Cardiac muscle cell (in vitro differentiated cells and primary cell): ENCODE data around the gene TANC2. TPM values are rescaled to one million over a fixed set of nuclear protein-coding genes. Genes with fewer than 3 reads are reported as not detected.

Experiments
- DNase-seq, 2 donors: peaks; one replicate each; pipeline versions ENCODE4 v3.0.0 to v3.0.0-alpha.2; 2010 to 2017; ENCODE audit warnings: low read depth in 1 of 2, low spot score in 1 of 2
- H3K27ac ChIP-seq: fragments of 200-600 bp; sonication (generic); 2 replicates; pipeline ENCODE4 v1.5.1; 2016
- H3K27me3 ChIP-seq: fragments of 200-600 bp; sonication (generic); 2 replicates; pipeline ENCODE4 v1.6.0; 2016; ENCODE audit warnings: control low read depth
- H3K36me3 ChIP-seq: fragments of 200-600 bp; sonication (generic); 2 replicates; pipeline ENCODE4 v1.5.1; 2016; ENCODE audit warnings: control low read depth
- H3K4me1 ChIP-seq: fragments of 200-600 bp; sonication (generic); 2 replicates; pipeline ENCODE4 v1.8.1; 2017; ENCODE audit warnings: low read depth, mild to moderate bottlenecking, mixed run types
- H3K4me3 ChIP-seq: fragments of 200-600 bp; sonication (generic); 2 replicates; pipeline ENCODE4 v1.5.1; 2016; ENCODE audit warnings: mild to moderate bottlenecking
- H3K9me3 ChIP-seq: fragments of 200-600 bp; sonication (generic); 2 replicates; pipeline ENCODE4 v1.5.1; 2017; ENCODE audit warnings: low read depth, mild to moderate bottlenecking, control low read depth
- CTCF ChIP-seq: IDR thresholded peaks from 2 replicates; pipeline ENCODE4 v1.5.1; 2012; ENCODE audit warnings: low read depth, mild to moderate bottlenecking, low read length
- polyA plus RNA-seq: library from polyadenylated mRNA; unstranded; fragments of >200 nt; fragmentation: Nextera tagmentation; extraction: Ambion mirVana; gene quantifications from 2 replicates; pipeline ENCODE4 v1.2.1, GENCODE V29; 2016
- total RNA-seq: library from RNA; depleted of rRNA; stranded (reverse); fragments of >200 nt; gene quantifications from 2 replicates; pipeline ENCODE4 v1.2.3, GENCODE V29; 2016

TANC2 gene
- total and polyA plus RNA-seq, 2 experiments from 2014 or later, result 49.1 to 161 TPM

- no peak for DNase-seq
- Histone ChIP-seq H3K27ac (no peak overlapping the region), H3K4me3 (no peak overlapping the region), H3K4me1 (peaks cover 9% of the 10 kb centered on the region), H3K27me3 (no peaks in the 10 kb centered on the region), H3K9me3 (no peaks in the 10 kb centered on the region), H3K36me3 (no peaks in the 10 kb centered on the region)
- no peak for TF ChIP-seq CTCF
These were observed 1.5 kb upstream of the TANC2 start for GRCh38 chr17:62964506-62964905.

GRCh38 chr17:62965174-62965685 is 805 bp upstream of the TANC2 start:
- H3K36me3 ChIP-seq, result no peaks in the 10 kb centered on the region
- TF ChIP-seq CTCF, result no peak
- peak in 1 of 2 donors; percentile 12 for DNase-seq
- H3K9me3 ChIP-seq, result no peaks in the 10 kb centered on the region
- peak overlapping the region; percentile 85 for H3K27ac ChIP-seq
- peak overlapping the region; percentile 52 for H3K4me3 ChIP-seq
- no peaks in the 10 kb centered on the region for H3K27me3 ChIP-seq
- H3K4me1 ChIP-seq, result peaks cover 15% of the 10 kb centered on the region

DNA sequence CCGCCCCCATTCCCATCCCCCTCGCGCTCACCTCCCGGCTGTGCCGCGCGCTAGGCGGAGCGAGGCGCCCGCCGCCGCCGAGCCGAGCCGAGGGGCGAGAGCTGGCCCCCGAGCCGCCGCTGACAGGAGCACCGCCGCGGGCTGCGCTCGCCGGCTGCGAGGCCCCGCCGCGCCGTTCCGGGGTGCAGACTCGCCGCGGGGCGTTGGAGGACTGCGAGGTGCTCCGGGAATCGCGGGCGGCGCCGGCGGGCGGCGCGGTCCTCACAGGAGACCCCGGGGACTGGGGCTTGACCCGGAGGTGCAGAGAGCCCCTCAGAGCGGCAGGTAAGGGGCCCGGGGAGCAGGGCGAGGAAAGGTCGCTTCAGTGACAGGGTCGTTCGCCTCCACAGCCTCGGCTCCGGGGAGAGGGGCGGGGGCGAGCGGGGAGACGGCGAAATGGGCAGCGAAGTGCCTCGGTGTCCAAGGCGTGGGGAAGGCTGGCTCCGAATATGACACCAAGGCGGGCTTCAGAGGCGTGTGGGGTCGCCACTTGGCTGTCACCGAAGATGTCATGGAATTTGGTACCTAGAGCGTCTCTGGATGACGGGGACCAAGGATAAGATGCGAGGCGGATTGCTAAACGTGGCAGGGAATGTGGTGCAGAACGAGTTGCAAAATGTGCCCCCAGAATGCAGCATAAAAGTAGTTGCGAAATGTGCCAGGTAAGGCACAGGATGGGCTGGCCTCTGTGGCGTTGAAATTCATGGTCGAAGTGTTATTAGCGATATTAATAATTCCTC is 580 bp downstream of the TANC2 start:
- Histone ChIP-seq H3K36me3 (no peaks in the 10 kb centered on the region), H3K27ac (peak overlapping the region; percentile 97), H3K27me3 (no peaks in the 10 kb centered on the region), H3K4me3 (peak overlapping the region; percentile 98), H3K9me3 (no peaks in the 10 kb centered on the region), H3K4me1 (peaks cover 19% of the 10 kb centered on the region)
- no peak for TF ChIP-seq CTCF
- DNase-seq, result peak; percentile 22 to 65

DNA sequence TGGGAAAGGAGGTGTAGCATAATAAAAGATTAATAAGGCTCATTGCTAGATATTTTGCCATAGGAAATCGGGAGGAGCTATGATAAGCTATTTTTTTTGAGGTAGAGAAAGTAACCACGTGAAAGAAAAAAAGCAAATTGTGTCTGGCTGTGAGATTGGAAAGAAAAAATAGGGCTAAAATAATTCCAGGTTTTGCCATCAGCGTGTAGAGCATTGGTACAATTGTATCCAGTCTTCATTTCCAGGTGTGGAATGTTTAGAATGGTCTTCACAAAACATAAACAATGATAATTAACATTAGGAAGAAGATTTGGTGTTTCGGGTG is 1.1 kb downstream of the TANC2 start:
- Histone ChIP-seq H3K4me1 (peaks cover 19% of the 10 kb centered on the region), H3K27ac (peak overlapping the region; percentile 97), H3K27me3 (no peaks in the 10 kb centered on the region), H3K4me3 (peak overlapping the region; percentile 98), H3K36me3 (no peaks in the 10 kb centered on the region), H3K9me3 (no peaks in the 10 kb centered on the region)
- TF ChIP-seq CTCF, result no peak
- no peak for DNase-seq

- no peaks in the 10 kb centered on the region for H3K9me3 ChIP-seq
- H3K4me3 ChIP-seq, result peak overlapping the region; percentile 98
These were observed 2.4 kb downstream of the TANC2 start for GRCh38 chr17:62968445-62968923.

More at GRCh38 chr17:62968445-62968923, 2.4 kb downstream of the TANC2 start:
- Histone ChIP-seq H3K4me1 (peaks cover 19% of the 10 kb centered on the region), H3K27ac (peak overlapping the region; percentile 97), H3K36me3 (no peaks in the 10 kb centered on the region), H3K27me3 (no peaks in the 10 kb centered on the region)
- peak; percentile 87 to 90 for DNase-seq
- peak; percentile 95 for TF ChIP-seq CTCF
